Upper lobe of left lung (tissue), 4 donors: ENCODE measurements around the gene BCDIN3D.

ENCODE experiments used
- CTCF ChIP-seq, 6 experiments: fragments of 450-650 bp in 4 of 6; fragments of 200-600 bp in 2 of 6; sonication (generic) in 2 of 6; IDR thresholded peaks; one replicate each; pipeline ENCODE4 v1.5.1; 2016 to 2019; ENCODE audit warnings: antibody characterized with exemption in 6 of 6
- EP300 ChIP-seq, 4 donors: sonication (generic); formaldehyde crosslinking; IDR thresholded peaks; one replicate each; pipeline ENCODE4 v1.5.1; 2017; ENCODE audit warnings: antibody characterized with exemption in 4 of 4, control low read depth in 2 of 4
- POLR2A ChIP-seq, 4 donors: fragments of 450-650 bp; IDR thresholded peaks; one replicate each; pipeline ENCODE4 v1.5.1; 2016 to 2017; ENCODE audit warnings: antibody characterized with exemption in 4 of 4, mild to moderate bottlenecking in 2 of 4
- POLR2AphosphoS5 ChIP-seq, 2 donors: sonication (generic); formaldehyde crosslinking; IDR thresholded peaks; one replicate each; pipeline ENCODE4 v1.5.1; 2017; ENCODE audit warnings: antibody characterized with exemption in 2 of 2

GRCh38 chr12:49877066-49877465, 34.2 kb upstream of the BCDIN3D start:
- TF ChIP-seq CTCF (IDR thresholded peaks at IDR 0.05) = no peak
- TF ChIP-seq POLR2AphosphoS5 (IDR thresholded peaks at IDR 0.05) = no peak
- no peak for TF ChIP-seq POLR2A (IDR thresholded peaks at IDR 0.05)
- TF ChIP-seq EP300 (IDR thresholded peaks at IDR 0.05) = no peak
